ENCODE data around the gene MRNIP. TPM values are rescaled to one million over a fixed set of nuclear protein-coding genes. Genes with fewer than 3 reads are reported as not detected.

The MRNIP gene
- total RNA-seq, 1 donor from 2014 or later, result 27.8 TPM

- H3K4me1 Mint-ChIP-seq, result peaks cover 2% of the 10 kb centered on the region
- intact Hi-C loops (cut with micrococcal nuclease), result no loop called here
- no peaks in the 10 kb centered on the region for H3K9me3 Mint-ChIP-seq
- no peak for DNase-seq
- H3K27me3 Mint-ChIP-seq, result no peaks in the 10 kb centered on the region
- no peak overlapping the region for H3K4me3 Mint-ChIP-seq
- no peak overlapping the region for H3K27ac Mint-ChIP-seq
- peaks cover 39% of the 10 kb centered on the region for H3K36me3 Mint-ChIP-seq (ENCODE audit: low read depth)
Measured at GRCh38 chr5:179870952-179871351, 12.3 kb upstream of the MRNIP start.

DNA sequence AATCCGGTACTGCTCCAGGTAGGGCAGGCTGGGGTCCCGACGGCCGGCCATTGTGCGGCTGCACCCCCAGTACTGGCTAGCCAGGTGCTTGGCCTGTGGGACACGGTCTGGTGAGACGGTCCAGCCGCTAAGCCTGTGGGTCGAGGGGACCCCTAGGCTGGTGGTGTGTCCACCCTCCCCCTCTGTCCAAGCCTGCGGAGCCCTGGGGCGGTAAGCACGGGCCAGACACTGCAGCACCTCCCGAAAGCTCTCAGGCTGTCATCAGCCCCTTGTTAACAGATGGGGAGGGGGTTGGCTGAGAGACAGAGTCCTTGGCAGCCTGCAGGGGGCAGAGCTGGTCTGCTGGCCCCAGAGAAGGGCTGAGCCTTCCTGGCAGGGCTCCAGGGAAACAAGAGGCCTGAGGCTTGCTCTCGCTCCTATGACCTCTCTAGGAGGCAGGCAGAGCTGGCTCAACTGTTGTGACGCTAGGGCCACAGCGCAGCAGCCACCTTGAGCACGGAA is 11.8 kb upstream of the MRNIP start:
- no peak overlapping the region for H3K27ac Mint-ChIP-seq
- intact Hi-C loops (cut with micrococcal nuclease), result no loop called here
- no peaks in the 10 kb centered on the region for H3K27me3 Mint-ChIP-seq
- peak; percentile 67 for DNase-seq
- H3K36me3 Mint-ChIP-seq (ENCODE audit: low read depth), result peaks cover 36% of the 10 kb centered on the region
- no peak overlapping the region for H3K4me3 Mint-ChIP-seq
- H3K9me3 Mint-ChIP-seq, result no peaks in the 10 kb centered on the region
- H3K4me1 Mint-ChIP-seq, result peaks cover 2% of the 10 kb centered on the region

GRCh38 chr5:179869641-179870402 is 11.2 kb upstream of the MRNIP start:
- Mint-ChIP-seq H3K27ac (no peak overlapping the region), H3K4me1 (peaks cover 2% of the 10 kb centered on the region), H3K4me3 (no peak overlapping the region), H3K36me3 (ENCODE audit: low read depth) (peaks cover 37% of the 10 kb centered on the region), H3K27me3 (no peaks in the 10 kb centered on the region), H3K9me3 (no peaks in the 10 kb centered on the region)
- intact Hi-C loops (cut with micrococcal nuclease), result no loop called here
- DNase-seq, result no peak

- no peaks in the 10 kb centered on the region for H3K9me3 Mint-ChIP-seq
- H3K4me1 Mint-ChIP-seq, result peaks cover 2% of the 10 kb centered on the region
- H3K36me3 Mint-ChIP-seq (ENCODE audit: low read depth), result peaks cover 34% of the 10 kb centered on the region
Measured at GRCh38 chr5:179869101-179869500, 10.5 kb upstream of the MRNIP start.

GRCh38 chr5:179868541-179868940 is 9.9 kb upstream of the MRNIP start:
- H3K4me1 Mint-ChIP-seq, result peaks cover 2% of the 10 kb centered on the region
- H3K4me3 Mint-ChIP-seq, result no peak overlapping the region
- no peak for DNase-seq
- H3K9me3 Mint-ChIP-seq, result no peaks in the 10 kb centered on the region
- H3K27me3 Mint-ChIP-seq, result no peaks in the 10 kb centered on the region
- peaks cover 36% of the 10 kb centered on the region for H3K36me3 Mint-ChIP-seq (ENCODE audit: low read depth)
- intact Hi-C loops (cut with micrococcal nuclease), result no loop called here
- no peak overlapping the region for H3K27ac Mint-ChIP-seq

More at GRCh38 chr5:179869101-179869500, 10.5 kb upstream of the MRNIP start:
- DNase-seq, result no peak
- Mint-ChIP-seq H3K27me3 (no peaks in the 10 kb centered on the region), H3K4me3 (no peak overlapping the region), H3K27ac (no peak overlapping the region)
- intact Hi-C loops (cut with micrococcal nuclease), result no loop called here

DNA sequence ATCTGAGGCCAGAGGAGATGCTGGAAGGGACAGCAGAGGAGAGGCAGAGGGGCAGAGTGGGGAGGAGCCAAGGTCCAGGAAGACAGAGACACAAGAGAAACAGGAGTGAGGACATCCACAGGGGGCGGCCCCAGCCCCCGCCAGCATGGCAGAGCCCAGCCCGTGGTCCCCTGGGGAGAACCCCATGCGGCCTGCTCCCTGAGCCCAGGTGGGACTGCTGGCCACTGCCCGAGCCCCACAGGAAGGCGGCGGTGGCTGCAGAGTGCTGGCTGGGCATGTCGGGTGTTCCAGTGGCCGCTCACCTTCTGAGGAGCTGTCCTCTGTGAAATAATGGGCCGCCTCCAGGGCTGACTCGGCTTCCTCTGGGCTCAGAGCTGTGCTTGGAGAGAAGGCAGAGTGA is 8.9 kb upstream of the MRNIP start:
- Mint-ChIP-seq H3K4me1 (peaks cover 2% of the 10 kb centered on the region), H3K36me3 (ENCODE audit: low read depth) (peaks cover 39% of the 10 kb centered on the region), H3K4me3 (no peak overlapping the region), H3K9me3 (no peaks in the 10 kb centered on the region), H3K27ac (peak overlapping the region; percentile 66), H3K27me3 (no peaks in the 10 kb centered on the region)
- intact Hi-C loops (cut with micrococcal nuclease), result no loop called here
- DNase-seq, result no peak

GRCh38 chr5:179867079-179867465 is 8.5 kb upstream of the MRNIP start:
- Mint-ChIP-seq H3K4me1 (peaks cover 2% of the 10 kb centered on the region), H3K36me3 (ENCODE audit: low read depth) (peaks cover 41% of the 10 kb centered on the region), H3K27ac (peak overlapping the region; percentile 66), H3K9me3 (no peaks in the 10 kb centered on the region), H3K27me3 (no peaks in the 10 kb centered on the region), H3K4me3 (no peak overlapping the region)
- peak; percentile 51 for DNase-seq
- intact Hi-C loops (cut with micrococcal nuclease), result no loop called here

DNA sequence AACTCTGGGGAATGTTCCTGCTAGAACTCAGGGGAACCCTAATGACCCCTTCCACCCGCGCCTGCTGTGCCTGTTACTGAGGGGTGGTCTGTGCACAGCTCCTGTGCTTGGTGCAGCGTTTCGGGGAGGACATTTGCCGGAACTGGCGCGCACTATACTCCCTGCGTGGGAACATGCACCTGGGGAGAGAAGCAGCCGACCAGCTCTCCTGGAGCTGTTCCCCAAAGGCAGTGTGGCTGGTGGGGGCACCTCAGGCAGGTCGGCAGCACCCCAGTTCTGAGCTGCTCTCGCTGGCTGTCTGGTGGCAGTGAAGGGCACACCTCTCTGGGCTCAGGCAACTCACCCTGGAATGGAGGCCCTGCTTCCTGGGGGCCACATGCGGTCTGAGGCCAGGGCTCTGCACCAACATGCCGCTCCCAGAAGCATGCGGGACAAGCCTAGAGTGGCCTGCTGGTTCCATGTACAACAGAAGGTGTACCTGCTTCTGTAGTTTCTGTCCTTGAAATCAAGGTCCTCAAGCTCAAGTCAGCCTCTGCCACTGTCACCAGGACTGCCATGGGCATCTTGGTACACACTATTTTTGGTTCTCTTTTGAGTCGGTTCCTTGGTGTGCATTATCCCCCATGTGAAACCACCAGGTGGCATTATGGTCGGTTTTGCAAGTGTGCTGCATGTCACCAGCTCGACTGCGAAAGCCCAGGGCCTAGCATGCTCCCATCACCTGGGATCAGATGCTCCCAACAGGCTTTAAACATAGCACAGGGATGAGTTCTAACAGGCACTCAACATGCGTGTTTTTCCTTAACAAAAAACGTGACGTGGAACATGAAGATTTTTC is 7.8 kb upstream of the MRNIP start:
- DNase-seq, result peak; percentile 64
- Mint-ChIP-seq H3K27me3 (no peaks in the 10 kb centered on the region), H3K4me3 (no peak overlapping the region), H3K36me3 (ENCODE audit: low read depth) (peaks cover 42% of the 10 kb centered on the region), H3K9me3 (no peaks in the 10 kb centered on the region), H3K27ac (no peak overlapping the region), H3K4me1 (peaks cover 2% of the 10 kb centered on the region)
- intact Hi-C loops (cut with micrococcal nuclease), result no loop called here

DNA sequence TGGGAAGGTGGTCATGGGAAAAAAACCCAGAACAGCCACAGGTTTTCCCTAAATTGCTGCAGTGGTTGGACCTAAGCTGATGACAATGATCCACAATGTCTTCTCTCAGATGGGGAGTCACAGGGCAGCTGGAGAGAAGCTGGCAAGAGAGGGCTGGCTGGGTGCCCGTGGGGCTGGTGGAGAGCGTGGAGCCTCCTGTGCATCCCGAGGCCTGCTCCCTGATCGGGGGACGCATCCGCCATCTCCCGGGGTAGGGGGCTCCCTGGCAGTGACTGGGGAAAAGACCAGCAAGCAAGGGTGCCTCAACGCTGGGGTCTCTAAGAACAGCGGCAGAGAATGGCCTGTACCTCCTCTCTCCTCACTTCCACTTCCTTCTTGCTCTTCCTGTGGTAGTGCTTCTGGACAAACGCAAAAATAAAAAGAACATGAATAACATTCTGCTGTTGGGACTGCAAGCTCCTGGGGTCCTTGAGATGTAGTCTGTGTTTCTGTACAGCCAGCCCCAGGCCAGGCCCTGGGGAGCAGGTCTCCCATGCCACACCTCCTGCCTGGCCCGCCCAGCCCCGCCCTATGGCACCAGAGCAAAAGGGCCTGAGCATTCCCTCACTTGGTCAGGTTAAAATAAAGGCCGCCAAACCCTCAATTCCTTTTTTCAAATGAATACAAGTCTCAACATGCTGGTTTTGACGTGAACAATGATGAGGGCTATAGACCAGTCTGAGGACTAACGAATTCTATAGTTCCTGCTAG is 7.0 kb upstream of the MRNIP start:
- H3K9me3 Mint-ChIP-seq, result no peaks in the 10 kb centered on the region
- intact Hi-C loops (cut with micrococcal nuclease), result no loop called here
- H3K4me1 Mint-ChIP-seq, result peaks cover 2% of the 10 kb centered on the region
- no peak overlapping the region for H3K4me3 Mint-ChIP-seq
- peak; percentile 51 for DNase-seq
- peaks cover 35% of the 10 kb centered on the region for H3K36me3 Mint-ChIP-seq (ENCODE audit: low read depth)
- no peak overlapping the region for H3K27ac Mint-ChIP-seq
- H3K27me3 Mint-ChIP-seq, result no peaks in the 10 kb centered on the region

GRCh38 chr5:179864686-179865085 is 6.1 kb upstream of the MRNIP start:
- peaks cover 5% of the 10 kb centered on the region for H3K4me1 Mint-ChIP-seq
- H3K9me3 Mint-ChIP-seq, result no peaks in the 10 kb centered on the region
- intact Hi-C loops (cut with micrococcal nuclease), result no loop called here
- peaks cover 34% of the 10 kb centered on the region for H3K36me3 Mint-ChIP-seq (ENCODE audit: low read depth)
- no peaks in the 10 kb centered on the region for H3K27me3 Mint-ChIP-seq
- no peak overlapping the region for H3K27ac Mint-ChIP-seq
- DNase-seq, result no peak
- H3K4me3 Mint-ChIP-seq, result no peak overlapping the region

DNA sequence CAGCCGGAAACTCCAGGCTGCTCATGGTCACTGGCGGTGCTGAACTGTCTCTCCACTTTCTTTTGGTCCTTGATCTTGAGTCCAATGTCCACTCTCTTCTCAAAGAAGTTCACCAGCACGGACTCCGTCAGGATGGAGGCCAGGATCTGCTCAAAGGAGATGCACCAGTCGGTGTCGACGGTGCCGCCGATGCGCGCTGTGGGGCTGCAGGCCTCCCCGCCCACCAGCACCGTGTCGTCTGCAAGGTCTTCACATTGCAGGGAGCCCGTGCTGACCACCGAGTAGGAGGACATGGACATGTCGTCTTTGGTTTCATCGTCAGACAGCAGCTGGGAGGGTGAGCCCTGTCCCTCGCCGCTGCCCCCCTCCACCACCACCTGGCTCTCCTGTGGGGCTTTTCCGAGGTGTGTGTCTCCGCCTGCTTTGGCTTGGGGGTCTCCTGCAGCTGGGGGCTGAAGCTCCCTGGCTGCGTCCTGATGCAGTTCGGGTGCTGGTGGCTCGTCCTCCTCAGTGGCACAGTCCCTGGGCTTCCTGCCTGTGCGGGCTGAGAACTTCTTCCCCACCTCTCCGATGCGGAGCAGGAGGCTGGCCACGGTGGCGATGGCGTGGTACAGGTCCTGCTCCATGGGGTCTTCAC is 5.0 kb upstream of the MRNIP start:
- intact Hi-C loops (cut with micrococcal nuclease), result no loop called here
- Mint-ChIP-seq H3K4me1 (peaks cover 5% of the 10 kb centered on the region), H3K36me3 (ENCODE audit: low read depth) (peaks cover 28% of the 10 kb centered on the region), H3K27me3 (no peaks in the 10 kb centered on the region), H3K27ac (no peak overlapping the region), H3K4me3 (no peak overlapping the region), H3K9me3 (no peaks in the 10 kb centered on the region)
- peak; percentile 53 for DNase-seq

DNA sequence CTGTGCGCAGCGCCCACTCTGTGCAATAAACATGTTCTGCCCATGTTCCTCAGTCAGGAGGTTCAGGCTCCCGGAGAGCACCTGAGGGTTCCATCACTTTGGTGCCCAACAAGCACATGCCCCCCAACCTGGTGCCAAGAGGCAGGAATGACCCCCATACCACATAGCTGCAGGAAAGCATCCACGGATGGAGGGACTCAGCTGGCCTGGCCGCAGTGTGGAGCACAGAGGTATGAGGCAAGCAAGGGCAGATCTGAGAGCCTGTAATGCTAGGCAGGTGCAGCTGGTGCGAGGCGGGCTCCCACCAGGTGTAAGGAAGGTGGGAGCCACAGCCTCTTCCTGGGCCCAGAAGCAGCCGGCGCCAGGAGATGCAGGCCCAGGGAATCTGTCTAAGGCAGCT is 4.3 kb upstream of the MRNIP start:
- H3K27me3 Mint-ChIP-seq, result no peaks in the 10 kb centered on the region
- H3K4me3 Mint-ChIP-seq, result no peak overlapping the region
- no peaks in the 10 kb centered on the region for H3K9me3 Mint-ChIP-seq
- peaks cover 23% of the 10 kb centered on the region for H3K36me3 Mint-ChIP-seq (ENCODE audit: low read depth)
- peaks cover 8% of the 10 kb centered on the region for H3K4me1 Mint-ChIP-seq
- no peak overlapping the region for H3K27ac Mint-ChIP-seq
- DNase-seq, result no peak
- intact Hi-C loops (cut with micrococcal nuclease), result no loop called here

DNA sequence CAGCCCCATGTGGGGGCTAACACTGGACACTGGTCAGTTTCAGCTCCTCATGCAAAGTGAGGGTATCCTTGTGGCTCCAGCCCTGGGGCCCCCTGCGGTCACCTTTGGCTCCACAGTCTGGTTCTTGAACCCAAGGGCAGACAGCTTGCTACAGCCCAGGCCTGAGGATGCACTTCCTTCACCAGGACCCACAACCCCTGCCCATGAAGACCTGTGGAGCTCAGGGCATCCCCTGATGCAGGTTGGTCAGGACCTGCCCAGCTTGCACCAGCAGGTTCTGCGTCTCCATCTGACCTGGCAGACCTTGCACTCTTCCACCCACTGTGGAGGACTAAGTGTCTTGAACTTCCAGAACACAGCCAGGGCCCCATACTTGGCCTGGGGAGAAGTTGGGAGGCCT is 3.7 kb upstream of the MRNIP start:
- Mint-ChIP-seq H3K4me3 (no peak overlapping the region), H3K36me3 (ENCODE audit: low read depth) (peaks cover 21% of the 10 kb centered on the region), H3K27ac (no peak overlapping the region), H3K4me1 (peaks cover 13% of the 10 kb centered on the region), H3K27me3 (no peaks in the 10 kb centered on the region), H3K9me3 (no peaks in the 10 kb centered on the region)
- intact Hi-C loops (cut with micrococcal nuclease), result no loop called here
- no peak for DNase-seq
